ENCODE results near the gene APOC3.

APOC3 gene

DNA sequence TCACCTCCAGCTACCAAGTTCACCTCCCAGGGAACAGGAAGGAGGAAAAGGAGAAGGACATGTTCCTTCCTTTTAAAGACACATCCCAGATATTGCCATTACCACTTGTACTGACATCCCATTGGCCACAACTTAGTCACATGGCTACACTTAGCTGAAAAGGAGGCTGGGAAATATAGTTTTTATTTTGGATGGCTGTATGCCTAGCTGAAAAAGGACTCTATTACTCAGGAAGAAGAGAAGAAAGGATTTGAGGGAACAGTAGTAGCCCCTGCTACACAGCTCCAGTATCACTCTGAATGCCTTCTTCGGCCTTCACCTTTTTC is 36.0 kb upstream of the APOC3 start:
- Histone ChIP-seq H3K9me3 (ENCODE audit: control insufficient read depth, low read length) (no peaks in the 10 kb centered on the region), H3K79me2 (no peaks in the 10 kb centered on the region), H3K36me3 (ENCODE audit: control insufficient read depth, insufficient read depth, low read length) (no peaks in the 10 kb centered on the region), H3K27me3 (ENCODE audit: control insufficient read depth, insufficient read depth, low read length) (no peaks in the 10 kb centered on the region), H3K4me1 (no peaks in the 10 kb centered on the region), H3K9ac (no peak overlapping the region), H2AFZ (no peak overlapping the region), H3K4me3 (ENCODE audit: low read depth, low read length) (no peak overlapping the region), H3K27ac (no peak overlapping the region), H3K4me2 (ENCODE audit: low read length) (no peak overlapping the region)
- TF ChIP-seq, protein P1, sequence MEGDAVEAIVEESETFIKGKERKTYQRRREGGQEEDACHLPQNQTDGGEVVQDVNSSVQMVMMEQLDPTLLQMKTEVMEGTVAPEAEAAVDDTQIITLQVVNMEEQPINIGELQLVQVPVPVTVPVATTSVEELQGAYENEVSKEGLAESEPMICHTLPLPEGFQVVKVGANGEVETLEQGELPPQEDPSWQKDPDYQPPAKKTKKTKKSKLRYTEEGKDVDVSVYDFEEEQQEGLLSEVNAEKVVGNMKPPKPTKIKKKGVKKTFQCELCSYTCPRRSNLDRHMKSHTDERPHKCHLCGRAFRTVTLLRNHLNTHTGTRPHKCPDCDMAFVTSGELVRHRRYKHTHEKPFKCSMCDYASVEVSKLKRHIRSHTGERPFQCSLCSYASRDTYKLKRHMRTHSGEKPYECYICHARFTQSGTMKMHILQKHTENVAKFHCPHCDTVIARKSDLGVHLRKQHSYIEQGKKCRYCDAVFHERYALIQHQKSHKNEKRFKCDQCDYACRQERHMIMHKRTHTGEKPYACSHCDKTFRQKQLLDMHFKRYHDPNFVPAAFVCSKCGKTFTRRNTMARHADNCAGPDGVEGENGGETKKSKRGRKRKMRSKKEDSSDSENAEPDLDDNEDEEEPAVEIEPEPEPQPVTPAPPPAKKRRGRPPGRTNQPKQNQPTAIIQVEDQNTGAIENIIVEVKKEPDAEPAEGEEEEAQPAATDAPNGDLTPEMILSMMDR (IDR thresholded peaks at IDR 0.05) = no peak

DNA sequence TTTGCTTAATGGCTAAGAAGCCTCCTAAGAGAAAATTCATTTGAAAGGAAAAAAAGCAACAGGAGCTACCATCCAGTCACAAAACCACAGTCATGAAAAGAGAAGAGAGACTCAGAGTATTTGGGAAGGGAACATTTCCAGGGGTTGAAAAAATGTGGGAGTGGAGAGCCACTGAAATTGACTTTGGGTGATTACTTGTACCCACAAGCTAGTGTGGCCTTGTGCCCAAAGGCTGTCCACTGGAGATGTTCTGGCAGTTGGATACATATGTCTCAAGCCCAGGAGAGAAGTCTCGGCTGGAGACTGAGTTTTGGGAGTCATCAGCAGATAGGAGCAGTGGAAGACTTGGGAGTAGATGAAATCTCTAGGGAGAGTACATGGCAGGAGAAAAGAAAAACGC is 34.9 kb upstream of the APOC3 start:
- Histone ChIP-seq H2AFZ (no peak overlapping the region), H3K9ac (no peak overlapping the region), H3K27ac (no peak overlapping the region), H3K36me3 (ENCODE audit: control insufficient read depth, insufficient read depth, low read length) (no peaks in the 10 kb centered on the region), H3K4me1 (no peaks in the 10 kb centered on the region), H3K27me3 (ENCODE audit: control insufficient read depth, insufficient read depth, low read length) (no peaks in the 10 kb centered on the region), H3K4me3 (ENCODE audit: low read depth, low read length) (no peak overlapping the region), H3K4me2 (ENCODE audit: low read length) (no peak overlapping the region), H3K79me2 (no peaks in the 10 kb centered on the region), H3K9me3 (ENCODE audit: control insufficient read depth, low read length) (no peaks in the 10 kb centered on the region)
- TF ChIP-seq, protein P1 (IDR thresholded peaks at IDR 0.05) = no peak

DNA sequence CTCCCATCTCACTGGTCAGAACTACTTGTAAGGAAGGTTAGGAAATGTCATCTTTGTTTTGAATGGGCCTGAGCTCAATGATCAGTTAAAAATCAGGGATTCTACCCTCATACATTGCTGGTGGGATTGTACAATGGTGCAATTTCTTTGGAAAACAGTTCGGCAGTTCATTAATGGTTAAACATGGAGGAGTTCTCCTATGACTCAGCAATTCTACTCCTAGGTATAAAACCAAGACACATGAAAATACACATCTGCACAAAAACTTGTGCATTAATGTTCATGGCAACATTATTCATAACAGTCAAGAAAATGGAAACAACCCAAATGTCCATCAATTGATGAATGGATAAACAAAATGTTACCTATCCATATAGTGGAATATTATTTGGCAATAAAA is 33.2 kb upstream of the APOC3 start:
- Histone ChIP-seq H3K4me1 (no peaks in the 10 kb centered on the region), H3K4me3 (ENCODE audit: low read depth, low read length) (no peak overlapping the region), H3K27me3 (ENCODE audit: control insufficient read depth, insufficient read depth, low read length) (no peaks in the 10 kb centered on the region), H3K9me3 (ENCODE audit: control insufficient read depth, low read length) (no peaks in the 10 kb centered on the region), H3K9ac (no peak overlapping the region), H3K36me3 (ENCODE audit: control insufficient read depth, insufficient read depth, low read length) (no peaks in the 10 kb centered on the region), H3K4me2 (ENCODE audit: low read length) (no peak overlapping the region), H2AFZ (no peak overlapping the region), H3K79me2 (no peaks in the 10 kb centered on the region), H3K27ac (no peak overlapping the region)
- TF ChIP-seq, protein P1 (IDR thresholded peaks at IDR 0.05) = no peak

DNA sequence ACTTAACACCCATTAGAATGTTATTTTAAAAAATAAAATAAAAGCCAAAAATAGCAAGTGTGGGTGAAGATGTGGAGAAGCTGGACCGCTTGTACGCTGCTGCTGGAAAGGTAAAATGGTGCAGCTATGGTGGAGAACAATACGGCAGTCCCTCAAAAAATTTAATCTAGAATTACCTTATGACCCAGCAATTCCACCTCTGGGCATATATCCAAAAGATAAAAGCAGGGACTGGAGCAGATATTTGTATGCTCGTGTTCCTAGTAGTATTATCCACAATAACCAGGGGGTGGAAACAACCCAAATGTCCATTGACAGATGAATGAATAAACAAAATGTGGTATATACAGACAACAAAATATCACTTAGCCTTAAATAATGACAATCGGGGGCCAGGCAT is 31.9 kb upstream of the APOC3 start:
- no peaks in the 10 kb centered on the region for H3K79me2 ChIP-seq
- no peak overlapping the region for H3K4me3 ChIP-seq (ENCODE audit: low read depth, low read length)
- H3K4me2 ChIP-seq (ENCODE audit: low read length) = no peak overlapping the region
- H3K9me3 ChIP-seq (ENCODE audit: control insufficient read depth, low read length) = no peaks in the 10 kb centered on the region
- no peak overlapping the region for H3K9ac ChIP-seq
- H3K36me3 ChIP-seq (ENCODE audit: control insufficient read depth, insufficient read depth, low read length) = no peaks in the 10 kb centered on the region
- H3K27me3 ChIP-seq (ENCODE audit: control insufficient read depth, insufficient read depth, low read length) = no peaks in the 10 kb centered on the region
- TF ChIP-seq, protein P1 (IDR thresholded peaks at IDR 0.05) = no peak
- no peak overlapping the region for H3K27ac ChIP-seq
- H3K4me1 ChIP-seq = no peaks in the 10 kb centered on the region
- no peak overlapping the region for H2AFZ ChIP-seq

DNA sequence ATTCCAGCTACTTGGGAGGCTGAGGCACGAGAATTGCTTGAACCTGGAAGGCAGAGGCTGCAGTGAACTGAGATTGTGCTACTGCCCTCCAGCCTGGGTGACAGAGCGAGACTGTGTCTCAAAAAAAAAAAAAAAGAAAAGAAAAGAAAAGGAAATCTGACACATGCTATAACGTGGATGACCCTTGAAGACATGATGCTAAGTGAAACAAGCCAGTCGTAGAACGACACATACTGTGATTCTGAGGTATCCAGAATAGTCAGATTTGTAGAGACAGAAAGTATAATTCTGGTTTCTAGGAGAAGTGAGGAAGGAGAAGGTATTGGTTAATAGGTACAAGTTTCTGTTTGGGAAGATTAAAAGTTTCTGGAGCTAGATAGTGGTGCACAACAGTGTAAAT is 31.3 kb upstream of the APOC3 start:
- TF ChIP-seq, protein P1 (IDR thresholded peaks at IDR 0.05) = no peak
- H3K27me3 ChIP-seq (ENCODE audit: control insufficient read depth, insufficient read depth, low read length) = no peaks in the 10 kb centered on the region
- no peak overlapping the region for H3K9ac ChIP-seq
- H3K79me2 ChIP-seq = no peaks in the 10 kb centered on the region
- no peaks in the 10 kb centered on the region for H3K9me3 ChIP-seq (ENCODE audit: control insufficient read depth, low read length)
- H3K4me1 ChIP-seq = no peaks in the 10 kb centered on the region
- H3K36me3 ChIP-seq (ENCODE audit: control insufficient read depth, insufficient read depth, low read length) = no peaks in the 10 kb centered on the region
- no peak overlapping the region for H3K27ac ChIP-seq
- H3K4me3 ChIP-seq (ENCODE audit: low read depth, low read length) = no peak overlapping the region
- no peak overlapping the region for H2AFZ ChIP-seq
- H3K4me2 ChIP-seq (ENCODE audit: low read length) = no peak overlapping the region
